Measurements from ENCODE around the gene DHRSX.
"Not testable (repeated sequence)": the region's sequence is repeated elsewhere in the genome, so short reads cannot be mapped to it uniquely, and the experiment has no call there.

Gene DHRSX

DNA sequence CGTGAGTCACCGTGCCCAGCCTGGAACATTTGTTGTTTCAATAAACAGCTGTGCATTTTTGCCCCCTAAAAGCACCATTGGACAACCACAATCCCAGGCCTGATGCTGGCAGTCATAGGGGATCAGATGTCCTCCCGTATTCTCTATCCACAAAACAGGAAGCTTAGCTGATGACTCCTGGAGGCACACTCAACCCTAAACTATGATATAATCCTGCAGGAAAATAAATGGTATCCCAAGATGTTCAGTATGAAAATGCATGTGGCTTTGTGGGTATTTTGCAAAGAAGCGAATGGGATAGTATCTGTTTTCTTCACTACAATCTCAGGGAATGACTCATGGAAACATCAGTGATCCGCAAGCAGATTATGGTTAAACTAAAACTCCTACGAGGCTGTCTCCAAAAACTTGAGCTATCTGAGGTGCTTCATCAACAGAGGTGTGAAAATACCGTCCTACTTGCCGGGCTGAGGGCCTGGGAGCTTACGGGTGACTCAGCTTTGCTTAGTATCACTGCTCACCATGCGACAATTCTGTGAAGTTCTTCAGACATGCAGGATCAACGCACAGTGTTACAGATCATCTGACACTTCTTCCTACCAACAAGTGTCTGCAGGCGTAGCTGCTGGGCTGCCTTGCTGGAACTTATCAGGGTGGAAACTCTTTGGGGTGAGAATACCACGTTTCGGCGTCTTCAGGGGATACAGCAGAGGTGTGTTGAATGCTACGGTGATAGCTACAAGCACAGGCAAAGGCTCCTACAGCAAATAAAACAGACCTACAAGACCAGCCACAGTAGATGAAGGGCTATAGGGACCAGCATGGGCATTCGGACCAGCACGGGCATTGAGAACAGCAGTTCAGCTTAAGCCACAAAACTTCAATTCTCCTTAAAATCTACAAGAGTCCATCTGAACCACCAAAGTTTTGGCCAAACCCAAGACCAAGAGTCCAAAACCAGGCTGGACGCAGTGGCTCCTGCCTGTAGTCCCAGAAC, 148.5 kb downstream of the DHRSX start:
- H3K9me3 ChIP-seq (ENCODE audit: control insufficient read depth in 1 of 2, low read length in 2 of 2): no peaks in the 10 kb centered on the region
- H3K27ac ChIP-seq (ENCODE audit: low read length): no peak overlapping the region
- H3K27me3 ChIP-seq (ENCODE audit: low read depth, low read length): no peaks in the 10 kb centered on the region
- no peak overlapping the region for H3K4me3 ChIP-seq (ENCODE audit: low read depth in 1 of 2, low read length in 2 of 2)
- H3K36me3 ChIP-seq (ENCODE audit: control insufficient read depth in 1 of 2, insufficient read depth in 2 of 2, low read length in 2 of 2): peaks cover 0 to 7% of the 10 kb centered on the region in 2 donors
- H3K4me1 ChIP-seq (ENCODE audit: control insufficient read depth in 1 of 2, insufficient read depth in 2 of 2, low read length in 2 of 2): no peaks in the 10 kb centered on the region

DNA sequence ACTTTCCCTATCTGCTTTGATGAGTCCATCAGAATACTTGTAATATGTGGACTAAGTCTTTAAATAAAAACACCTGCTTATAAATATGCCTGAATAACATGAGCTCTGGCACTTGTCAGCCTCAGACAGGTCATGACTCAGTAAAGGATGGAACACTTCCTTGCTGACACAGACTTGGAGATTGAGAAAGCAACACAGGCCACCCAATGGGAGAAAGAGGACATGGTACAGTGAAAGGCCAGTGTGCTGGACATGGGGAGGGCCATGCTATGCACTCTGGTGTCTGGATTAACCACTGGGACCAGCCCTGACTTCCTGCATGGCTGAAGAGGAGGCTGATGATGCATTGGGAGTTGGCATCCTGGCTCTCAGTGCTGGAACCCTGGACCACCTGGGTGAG, 149.5 kb downstream of the DHRSX start:
- no peaks in the 10 kb centered on the region for H3K4me1 ChIP-seq (ENCODE audit: control insufficient read depth in 1 of 2, insufficient read depth in 2 of 2, low read length in 2 of 2)
- no peaks in the 10 kb centered on the region for H3K27me3 ChIP-seq (ENCODE audit: low read depth, low read length)
- no peak overlapping the region for H3K4me3 ChIP-seq (ENCODE audit: low read depth in 1 of 2, low read length in 2 of 2)
- H3K27ac ChIP-seq (ENCODE audit: low read length): no peak overlapping the region
- H3K36me3 ChIP-seq (ENCODE audit: control insufficient read depth in 1 of 2, insufficient read depth in 2 of 2, low read length in 2 of 2): peaks cover 0 to 7% of the 10 kb centered on the region in 2 donors
- H3K9me3 ChIP-seq (ENCODE audit: control insufficient read depth in 1 of 2, low read length in 2 of 2): no peaks in the 10 kb centered on the region

DNA sequence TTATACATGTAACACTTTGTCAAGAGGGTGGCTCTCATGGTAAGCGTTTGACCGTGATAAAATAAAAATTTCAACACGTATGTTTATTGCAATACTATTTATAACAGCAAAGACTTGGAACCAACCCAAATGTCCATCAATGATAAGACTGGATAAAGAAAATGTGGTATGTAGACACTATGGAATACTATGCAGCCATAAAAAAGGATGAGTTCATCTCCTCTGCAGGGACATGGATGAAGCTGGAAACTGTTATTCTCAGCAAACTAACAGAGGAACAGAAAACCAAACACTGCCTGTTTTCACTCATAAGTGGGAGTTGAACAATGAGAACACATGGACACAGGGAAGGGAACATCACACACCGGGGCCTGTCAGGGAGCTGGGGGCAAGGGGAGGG, 150.1 kb downstream of the DHRSX start:
- not testable (repeated sequence) for H3K36me3 ChIP-seq (ENCODE audit: control insufficient read depth in 1 of 2, insufficient read depth in 2 of 2, low read length in 2 of 2); H3K4me3 ChIP-seq (ENCODE audit: low read depth in 1 of 2, low read length in 2 of 2); H3K27ac ChIP-seq (ENCODE audit: low read length); H3K9me3 ChIP-seq (ENCODE audit: control insufficient read depth in 1 of 2, low read length in 2 of 2); H3K27me3 ChIP-seq (ENCODE audit: low read depth, low read length); H3K4me1 ChIP-seq (ENCODE audit: control insufficient read depth in 1 of 2, insufficient read depth in 2 of 2, low read length in 2 of 2)

DNA sequence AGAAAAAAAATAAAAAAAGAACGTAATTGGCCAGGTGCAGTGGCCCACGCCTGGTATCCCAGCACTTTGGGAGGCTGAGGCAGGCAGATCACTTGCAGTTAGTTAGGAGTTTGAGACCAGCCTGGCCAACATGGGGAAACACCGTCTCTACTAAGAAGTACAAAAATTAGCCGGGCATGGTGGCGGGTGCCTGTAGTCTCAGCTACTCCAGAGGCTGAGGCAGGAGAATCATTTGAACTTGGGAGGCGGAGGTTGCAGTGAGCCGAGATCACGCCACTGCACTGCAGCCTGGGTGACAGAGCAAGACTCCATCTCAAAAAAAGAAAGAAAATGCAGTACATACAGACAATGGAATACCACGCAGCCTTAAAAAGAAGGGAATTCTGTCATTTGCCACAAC, 150.7 kb downstream of the DHRSX start:
- H3K36me3 ChIP-seq (ENCODE audit: control insufficient read depth in 1 of 2, insufficient read depth in 2 of 2, low read length in 2 of 2); H3K9me3 ChIP-seq (ENCODE audit: control insufficient read depth in 1 of 2, low read length in 2 of 2); H3K4me3 ChIP-seq (ENCODE audit: low read depth in 1 of 2, low read length in 2 of 2); H3K27ac ChIP-seq (ENCODE audit: low read length); H3K27me3 ChIP-seq (ENCODE audit: low read depth, low read length); H3K4me1 ChIP-seq (ENCODE audit: control insufficient read depth in 1 of 2, insufficient read depth in 2 of 2, low read length in 2 of 2): not testable (repeated sequence)

DNA sequence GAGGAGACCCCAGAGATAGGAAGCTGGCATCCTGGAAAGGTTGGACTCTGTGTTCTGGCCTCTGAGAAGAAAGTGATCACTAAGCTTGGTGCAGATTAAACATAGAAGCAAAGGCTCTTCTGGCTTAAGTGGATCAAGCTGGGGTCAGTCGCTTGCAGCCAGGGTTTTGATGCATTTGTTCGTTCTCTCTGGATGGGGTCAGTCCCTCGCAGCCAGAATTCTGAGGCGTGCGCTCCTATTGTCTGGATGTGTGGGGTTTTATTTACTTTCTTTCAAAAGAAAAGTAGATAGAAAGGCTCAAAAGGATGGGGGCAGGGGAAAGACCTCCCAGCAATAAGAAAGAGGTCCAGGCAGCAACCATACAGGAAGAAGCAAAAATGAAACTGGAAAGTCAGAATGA, 152.6 kb downstream of the DHRSX start:
- H3K36me3 ChIP-seq (ENCODE audit: control insufficient read depth in 1 of 2, insufficient read depth in 2 of 2, low read length in 2 of 2): peaks cover 0 to 7% of the 10 kb centered on the region in 2 donors
- no peaks in the 10 kb centered on the region for H3K9me3 ChIP-seq (ENCODE audit: control insufficient read depth in 1 of 2, low read length in 2 of 2)
- no peaks in the 10 kb centered on the region for H3K4me1 ChIP-seq (ENCODE audit: control insufficient read depth in 1 of 2, insufficient read depth in 2 of 2, low read length in 2 of 2)
- H3K4me3 ChIP-seq (ENCODE audit: low read depth in 1 of 2, low read length in 2 of 2): no peak overlapping the region
- no peaks in the 10 kb centered on the region for H3K27me3 ChIP-seq (ENCODE audit: low read depth, low read length)
- H3K27ac ChIP-seq (ENCODE audit: low read length): no peak overlapping the region

DNA sequence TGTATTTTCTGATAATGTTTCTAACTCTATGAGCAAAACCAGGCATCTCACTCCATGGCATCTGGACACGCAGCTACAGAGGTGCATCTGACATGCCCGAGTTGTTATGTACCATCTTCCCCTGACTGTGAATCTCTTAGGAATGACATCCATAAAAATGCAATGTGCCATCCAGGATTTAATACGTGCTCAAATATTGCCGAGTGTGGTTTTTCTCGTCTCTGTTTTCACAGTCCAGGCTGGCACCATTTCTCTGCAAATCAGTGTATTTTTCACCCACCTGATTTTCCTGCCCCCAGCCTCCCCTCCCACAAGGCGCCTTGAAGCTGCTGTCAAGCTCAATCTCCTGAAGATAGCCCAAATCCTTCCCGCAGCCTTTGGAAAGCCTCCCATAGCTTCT, 154.6 kb downstream of the DHRSX start:
- Histone ChIP-seq H3K4me3 (ENCODE audit: low read depth in 1 of 2, low read length in 2 of 2) (no peak overlapping the region), H3K9me3 (ENCODE audit: control insufficient read depth in 1 of 2, low read length in 2 of 2) (no peaks in the 10 kb centered on the region), H3K4me1 (ENCODE audit: control insufficient read depth in 1 of 2, insufficient read depth in 2 of 2, low read length in 2 of 2) (no peaks in the 10 kb centered on the region), H3K27ac (ENCODE audit: low read length) (no peak overlapping the region), H3K27me3 (ENCODE audit: low read depth, low read length) (no peaks in the 10 kb centered on the region), H3K36me3 (ENCODE audit: control insufficient read depth in 1 of 2, insufficient read depth in 2 of 2, low read length in 2 of 2) (peaks cover 0 to 4% of the 10 kb centered on the region in 2 donors)

DNA sequence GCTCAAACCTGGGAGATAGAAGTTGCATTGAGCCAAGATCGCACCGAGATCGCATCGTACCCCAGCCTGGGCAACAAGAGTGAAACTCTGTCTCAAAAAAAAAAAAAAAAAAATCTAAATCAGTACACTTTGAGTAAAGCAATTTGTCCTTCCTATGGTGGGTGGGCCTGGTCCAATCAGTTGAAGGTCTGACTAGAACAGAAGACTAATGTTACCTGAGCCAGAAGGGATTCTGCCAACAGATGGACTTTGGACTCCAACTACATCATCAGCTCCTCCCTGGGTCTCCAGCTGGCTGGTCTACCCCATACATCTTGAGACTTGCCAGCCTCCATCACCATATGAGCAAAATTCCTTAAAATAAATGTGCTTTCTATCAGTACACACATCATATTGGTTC, 155.2 kb downstream of the DHRSX start:
- no peak overlapping the region for H3K4me3 ChIP-seq (ENCODE audit: low read depth in 1 of 2, low read length in 2 of 2)
- H3K36me3 ChIP-seq (ENCODE audit: control insufficient read depth in 1 of 2, insufficient read depth in 2 of 2, low read length in 2 of 2): peaks cover 0 to 10% of the 10 kb centered on the region in 2 donors
- H3K9me3 ChIP-seq (ENCODE audit: control insufficient read depth in 1 of 2, low read length in 2 of 2): no peaks in the 10 kb centered on the region
- no peak overlapping the region for H3K27ac ChIP-seq (ENCODE audit: low read length)
- no peaks in the 10 kb centered on the region for H3K27me3 ChIP-seq (ENCODE audit: low read depth, low read length)
- no peaks in the 10 kb centered on the region for H3K4me1 ChIP-seq (ENCODE audit: control insufficient read depth in 1 of 2, insufficient read depth in 2 of 2, low read length in 2 of 2)

DNA sequence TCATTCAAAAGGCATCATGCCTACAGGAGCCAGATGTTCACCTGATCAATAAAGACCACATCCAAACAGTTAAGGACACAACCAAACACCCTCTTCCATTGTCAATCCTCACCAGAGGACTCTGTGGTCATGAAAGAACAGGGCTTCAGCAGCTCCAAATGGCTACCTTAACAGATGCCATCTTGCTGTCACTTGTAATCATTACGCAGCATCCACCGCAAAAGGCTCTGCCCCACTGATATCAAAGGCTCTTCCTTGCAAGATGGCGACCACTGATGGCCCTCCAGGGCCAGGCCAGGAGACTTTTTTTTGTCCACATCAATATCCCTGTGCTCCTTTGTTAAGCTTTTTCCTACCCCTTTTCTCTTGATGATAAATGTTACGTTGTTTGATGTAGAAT, 157.4 kb downstream of the DHRSX start:
- Histone ChIP-seq H3K36me3 (ENCODE audit: control insufficient read depth in 1 of 2, insufficient read depth in 2 of 2, low read length in 2 of 2) (peaks cover 0 to 10% of the 10 kb centered on the region in 2 donors), H3K9me3 (ENCODE audit: control insufficient read depth in 1 of 2, low read length in 2 of 2) (no peaks in the 10 kb centered on the region), H3K27me3 (ENCODE audit: low read depth, low read length) (no peaks in the 10 kb centered on the region), H3K4me1 (ENCODE audit: control insufficient read depth in 1 of 2, insufficient read depth in 2 of 2, low read length in 2 of 2) (no peaks in the 10 kb centered on the region), H3K4me3 (ENCODE audit: low read depth in 1 of 2, low read length in 2 of 2) (no peak overlapping the region), H3K27ac (ENCODE audit: low read length) (no peak overlapping the region)

DNA sequence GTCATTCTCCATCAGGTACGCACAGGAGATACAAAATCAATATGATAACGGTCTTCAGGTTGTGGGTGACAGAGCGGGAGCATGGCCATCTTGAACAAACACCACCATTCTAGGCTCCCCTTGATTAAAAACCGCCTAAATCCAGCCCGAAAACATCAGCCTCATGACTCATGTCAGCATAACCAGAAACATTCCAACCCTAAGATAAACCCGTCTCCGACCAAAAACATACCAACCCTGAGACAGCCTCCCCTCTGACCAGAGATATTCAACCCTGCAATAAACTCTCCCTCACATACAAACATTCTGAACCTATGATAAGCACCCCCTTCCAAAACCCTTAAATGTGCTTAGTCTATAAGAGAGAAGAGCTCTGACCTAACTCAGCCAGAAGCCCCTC, 157.9 kb downstream of the DHRSX start:
- Histone ChIP-seq H3K27ac (ENCODE audit: low read length) (no peak overlapping the region), H3K27me3 (ENCODE audit: low read depth, low read length) (no peaks in the 10 kb centered on the region), H3K36me3 (ENCODE audit: control insufficient read depth in 1 of 2, insufficient read depth in 2 of 2, low read length in 2 of 2) (peaks cover 0 to 10% of the 10 kb centered on the region in 2 donors), H3K4me1 (ENCODE audit: control insufficient read depth in 1 of 2, insufficient read depth in 2 of 2, low read length in 2 of 2) (no peaks in the 10 kb centered on the region), H3K4me3 (ENCODE audit: low read depth in 1 of 2, low read length in 2 of 2) (no peak overlapping the region), H3K9me3 (ENCODE audit: control insufficient read depth in 1 of 2, low read length in 2 of 2) (no peaks in the 10 kb centered on the region)

DNA sequence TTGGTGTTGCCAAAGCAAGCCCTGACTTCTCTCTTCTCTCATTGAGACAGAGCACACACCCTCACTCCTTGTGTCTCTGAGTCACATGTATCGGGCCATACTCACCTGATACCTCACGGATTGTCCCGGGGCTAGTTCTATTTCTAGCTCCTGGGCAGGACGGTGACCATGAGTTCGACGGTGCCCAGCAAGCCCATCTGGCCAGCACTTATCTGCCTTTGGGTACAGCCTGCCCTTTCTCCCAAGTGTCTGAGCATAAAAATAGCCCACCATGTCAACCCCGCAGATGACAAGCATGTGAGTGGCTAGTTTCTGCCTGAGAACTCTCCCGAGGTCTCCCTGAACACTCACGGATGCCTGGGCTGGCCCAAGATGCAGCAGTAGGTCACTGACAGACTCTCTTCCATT, 158.5 kb downstream of the DHRSX start:
- H3K27me3 ChIP-seq (ENCODE audit: low read depth, low read length): no peaks in the 10 kb centered on the region
- peaks cover 0 to 10% of the 10 kb centered on the region in 2 donors for H3K36me3 ChIP-seq (ENCODE audit: control insufficient read depth in 1 of 2, insufficient read depth in 2 of 2, low read length in 2 of 2)
- H3K4me1 ChIP-seq (ENCODE audit: control insufficient read depth in 1 of 2, insufficient read depth in 2 of 2, low read length in 2 of 2): no peaks in the 10 kb centered on the region
- no peaks in the 10 kb centered on the region for H3K9me3 ChIP-seq (ENCODE audit: control insufficient read depth in 1 of 2, low read length in 2 of 2)
- H3K27ac ChIP-seq (ENCODE audit: low read length): no peak overlapping the region
- H3K4me3 ChIP-seq (ENCODE audit: low read depth in 1 of 2, low read length in 2 of 2): no peak overlapping the region

DNA sequence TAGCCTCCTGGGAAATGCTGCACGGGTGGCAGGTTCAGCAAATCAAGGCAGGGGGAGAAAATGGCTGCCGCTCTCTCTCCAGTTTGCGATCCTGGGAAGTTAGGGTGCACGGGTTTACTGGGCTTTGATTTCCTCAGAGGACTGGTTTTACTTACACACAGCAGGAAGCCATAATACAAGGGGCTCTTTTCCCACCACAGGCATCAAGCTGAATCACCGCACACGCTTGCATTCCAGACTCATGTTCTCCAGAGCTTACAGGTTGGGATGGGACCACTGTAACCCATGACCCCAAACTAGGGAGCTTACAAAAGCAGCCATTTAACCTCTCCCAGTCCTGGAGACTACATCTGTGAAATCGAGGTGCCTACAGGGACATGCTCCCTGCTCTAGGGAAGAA, 159.8 kb downstream of the DHRSX start:
- H3K27me3 ChIP-seq (ENCODE audit: low read depth, low read length): no peaks in the 10 kb centered on the region
- H3K4me3 ChIP-seq (ENCODE audit: low read depth in 1 of 2, low read length in 2 of 2): no peak overlapping the region
- peaks cover 0 to 10% of the 10 kb centered on the region in 2 donors for H3K36me3 ChIP-seq (ENCODE audit: control insufficient read depth in 1 of 2, insufficient read depth in 2 of 2, low read length in 2 of 2)
- H3K9me3 ChIP-seq (ENCODE audit: control insufficient read depth in 1 of 2, low read length in 2 of 2): no peaks in the 10 kb centered on the region
- H3K27ac ChIP-seq (ENCODE audit: low read length): no peak overlapping the region
- no peaks in the 10 kb centered on the region for H3K4me1 ChIP-seq (ENCODE audit: control insufficient read depth in 1 of 2, insufficient read depth in 2 of 2, low read length in 2 of 2)

DNA sequence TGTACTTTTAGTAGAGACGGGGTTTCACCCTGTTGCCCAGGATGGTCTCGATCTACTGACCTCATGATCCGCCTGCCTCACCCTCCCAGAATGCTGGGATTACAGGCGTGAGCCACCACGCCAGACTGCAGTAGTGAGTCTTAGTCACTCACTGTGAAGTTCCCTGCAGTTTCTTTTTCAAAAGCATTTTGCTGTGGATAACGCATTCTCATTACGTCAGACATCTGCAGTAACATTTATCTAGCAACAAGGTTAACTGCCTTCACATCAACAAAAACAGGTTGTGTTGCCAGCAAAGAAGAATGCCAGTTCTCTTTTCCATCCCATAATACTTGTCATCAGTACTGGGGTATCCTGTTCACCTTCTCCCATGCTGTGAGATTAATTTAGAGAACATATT, 164.6 kb downstream of the DHRSX start:
- Histone ChIP-seq H3K4me1 (ENCODE audit: control insufficient read depth in 1 of 2, insufficient read depth in 2 of 2, low read length in 2 of 2) (no peaks in the 10 kb centered on the region), H3K27me3 (ENCODE audit: low read depth, low read length) (no peaks in the 10 kb centered on the region), H3K4me3 (ENCODE audit: low read depth in 1 of 2, low read length in 2 of 2) (no peak overlapping the region), H3K36me3 (ENCODE audit: control insufficient read depth in 1 of 2, insufficient read depth in 2 of 2, low read length in 2 of 2) (peaks cover 0 to 6% of the 10 kb centered on the region in 2 donors), H3K27ac (ENCODE audit: low read length) (no peak overlapping the region), H3K9me3 (ENCODE audit: control insufficient read depth in 1 of 2, low read length in 2 of 2) (no peaks in the 10 kb centered on the region)
